ENCODE measurements around the gene SIL1. TPM values are rescaled to one million over a fixed set of nuclear protein-coding genes. Genes with fewer than 3 reads are reported as not detected.
"Not testable (repeated sequence)": the region's sequence is repeated elsewhere in the genome, so short reads cannot be mapped to it uniquely, and the experiment has no call there.

SIL1 gene
- total RNA-seq, 1 donor from 2014 or later, result 35.6 TPM

- Histone ChIP-seq H3K27ac (no peak overlapping the region), H3K4me3 (no peak overlapping the region), H3K27me3 (no peaks in the 10 kb centered on the region), H3K9me3 (no peaks in the 10 kb centered on the region), H3K36me3 (no peaks in the 10 kb centered on the region), H3K4me1 (no peaks in the 10 kb centered on the region)
- no peak for DNase-seq (ENCODE audit: extremely low spot score in 2 of 2)
- no peak for TF ChIP-seq POLR2A (IDR thresholded peaks at IDR 0.05)
- intact Hi-C loops (cut with DNase I), result no loop called here
Measured at GRCh38 chr5:139222346-139222745, 24.2 kb upstream of the SIL1 start.

DNA sequence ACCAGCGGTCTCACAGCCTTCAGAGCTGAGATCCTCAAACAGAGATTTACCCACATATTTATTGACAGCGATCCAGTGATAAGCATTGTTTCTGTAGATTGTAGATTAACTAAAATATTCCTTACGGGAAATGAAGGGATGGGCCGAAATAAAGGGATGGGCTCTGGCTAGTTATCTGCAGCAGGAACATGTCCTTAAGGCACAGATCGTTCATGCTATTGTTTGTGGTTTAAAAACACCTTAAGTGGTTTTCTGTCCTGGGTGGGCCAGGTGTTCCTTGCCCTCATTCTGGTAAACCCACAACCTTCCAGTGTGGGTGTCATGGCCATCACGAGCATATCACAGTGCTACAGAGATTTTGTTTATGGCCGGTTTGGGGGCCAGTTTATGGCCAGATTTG is 19.9 kb upstream of the SIL1 start:
- not testable (repeated sequence) for DNase-seq (ENCODE audit: extremely low spot score in 2 of 2)

DNA sequence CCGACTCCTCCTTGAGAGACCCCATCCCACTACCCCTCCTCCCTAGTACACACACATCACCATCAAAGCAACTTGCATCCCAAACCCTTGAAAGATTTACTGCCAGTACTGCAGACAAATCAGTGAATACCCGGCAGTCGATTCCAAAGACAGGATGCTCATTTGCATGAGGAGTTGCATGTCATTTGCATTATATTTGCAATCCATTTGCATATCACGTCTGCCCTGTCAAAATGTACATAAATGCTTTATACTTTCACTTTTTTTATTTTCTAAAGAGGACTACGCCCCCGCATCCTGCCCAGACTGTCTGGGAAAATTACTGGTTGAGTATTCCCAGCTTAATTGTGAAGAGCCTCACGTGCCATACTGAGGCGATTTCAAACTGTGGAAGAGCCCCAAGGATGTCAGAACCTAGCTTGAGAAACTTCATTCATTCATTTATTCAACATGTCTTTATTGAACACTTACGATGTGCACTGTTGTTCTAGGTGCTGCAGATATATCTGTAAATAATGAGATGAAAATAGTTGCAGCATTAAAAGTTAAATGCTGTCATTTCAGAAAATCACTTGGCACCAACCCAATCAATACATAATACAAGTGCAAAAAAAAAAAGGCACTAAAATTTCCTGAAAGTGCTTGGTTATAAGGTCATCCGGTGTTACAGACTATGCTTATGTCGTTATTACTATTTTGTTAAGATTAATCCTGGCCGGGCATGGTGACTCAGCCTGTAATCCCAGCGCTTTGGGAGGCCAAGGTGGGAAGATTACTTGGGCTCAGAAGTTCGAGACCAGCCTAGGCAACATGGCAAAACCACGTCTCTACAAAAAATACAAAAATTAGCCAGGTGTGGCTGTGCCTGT is 17.2 kb upstream of the SIL1 start:
- Histone ChIP-seq H3K4me3 (no peak overlapping the region), H3K36me3 (no peaks in the 10 kb centered on the region), H3K27ac (no peak overlapping the region), H3K9me3 (no peaks in the 10 kb centered on the region), H3K4me1 (peaks cover 4% of the 10 kb centered on the region), H3K27me3 (no peaks in the 10 kb centered on the region)
- TF ChIP-seq POLR2A (IDR thresholded peaks at IDR 0.05) (no peak), CTCF (IDR thresholded peaks at IDR 0.05) (no peak), POLR2AphosphoS5 (IDR thresholded peaks at IDR 0.05; ENCODE audit: insufficient read depth in 1 of 2, low read depth in 1 of 2) (no peak)
- no peak for DNase-seq (ENCODE audit: extremely low spot score in 2 of 2)
- intact Hi-C loops (cut with DNase I), result loop anchor here (2.0 kb wide), 1 partner anchor 25 kb away; no protein-coding TSS in a partner anchor

More for the DNA sequence above, 19.9 kb upstream of the SIL1 start:
- H3K27ac ChIP-seq; H3K9me3 ChIP-seq; H3K4me1 ChIP-seq; intact Hi-C loops (cut with DNase I); H3K27me3 ChIP-seq; H3K4me3 ChIP-seq; H3K36me3 ChIP-seq: not testable (repeated sequence)

DNA sequence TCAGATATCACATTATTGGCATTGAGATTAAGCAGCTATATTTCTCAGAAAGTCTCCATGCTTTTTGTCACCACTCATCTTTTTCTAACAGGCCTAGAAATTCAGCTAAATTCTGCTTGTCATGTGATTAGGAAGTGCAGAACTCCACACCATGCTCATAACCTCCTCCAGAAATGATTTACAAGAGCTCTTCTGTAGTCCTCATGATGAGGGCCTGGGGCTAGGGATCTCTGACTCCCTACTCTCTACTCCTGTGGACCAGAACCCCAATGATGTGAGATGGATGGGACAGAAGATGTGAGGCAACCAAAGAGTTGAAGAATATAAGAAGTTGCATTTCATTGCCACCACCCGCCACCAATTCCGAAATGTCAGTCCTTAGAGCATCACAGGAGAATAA is 16.5 kb upstream of the SIL1 start:
- Histone ChIP-seq H3K27ac (no peak overlapping the region), H3K36me3 (no peaks in the 10 kb centered on the region), H3K9me3 (no peaks in the 10 kb centered on the region), H3K4me1 (peaks cover 4% of the 10 kb centered on the region), H3K4me3 (no peak overlapping the region), H3K27me3 (no peaks in the 10 kb centered on the region)
- intact Hi-C loops (cut with DNase I), result loop anchor here (2.0 kb wide), 1 partner anchor 26 kb away; no protein-coding TSS in a partner anchor
- no peak for TF ChIP-seq POLR2AphosphoS5 (IDR thresholded peaks at IDR 0.05; ENCODE audit: insufficient read depth in 1 of 2, low read depth in 1 of 2)
- no peak for TF ChIP-seq POLR2A (IDR thresholded peaks at IDR 0.05)
- no peak for TF ChIP-seq CTCF (IDR thresholded peaks at IDR 0.05)
- no peak for DNase-seq (ENCODE audit: extremely low spot score in 2 of 2)

GRCh38 chr5:139212906-139213305 is 14.7 kb upstream of the SIL1 start:
- intact Hi-C loops (cut with DNase I), result no loop called here

More at GRCh38 chr5:139212906-139213305, 14.7 kb upstream of the SIL1 start:
- TF ChIP-seq POLR2AphosphoS5 (IDR thresholded peaks at IDR 0.05; ENCODE audit: insufficient read depth in 1 of 2, low read depth in 1 of 2), result no peak
- no peak for TF ChIP-seq CTCF (IDR thresholded peaks at IDR 0.05)
- no peak for TF ChIP-seq POLR2A (IDR thresholded peaks at IDR 0.05)
- Histone ChIP-seq H3K27ac (no peak overlapping the region), H3K4me1 (peaks cover 4% of the 10 kb centered on the region), H3K27me3 (no peaks in the 10 kb centered on the region), H3K4me3 (no peak overlapping the region), H3K36me3 (no peaks in the 10 kb centered on the region), H3K9me3 (no peaks in the 10 kb centered on the region)
- DNase-seq (ENCODE audit: extremely low spot score in 2 of 2), result no peak

Data from vagina (tissue), 2 donors.